HG02678 (cell line): ENCODE measurements around the gene HECTD1.

Experiments
- ATAC-seq: cut with Tn5 transposase; IDR thresholded peaks from one replicate; pipeline ENCODE4 v1.9.1; 2021; ENCODE audit warnings: mild to moderate bottlenecking, moderate library complexity; ENCODE audit not compliant: unreplicated experiment

The HECTD1 gene

GRCh38 chr14:31161274-31161673 is 46.3 kb downstream of the HECTD1 start:
- ATAC-seq, result no peak

- no peak for ATAC-seq
Observed at GRCh38 chr14:31159682-31160296, 47.8 kb downstream of the HECTD1 start.

GRCh38 chr14:31154956-31155355 is 52.6 kb downstream of the HECTD1 start:
- no peak for ATAC-seq

- no peak for ATAC-seq
Observed at GRCh38 chr14:31142455-31143087, 65.0 kb downstream of the HECTD1 start.

GRCh38 chr14:31139301-31139847 is 68.2 kb downstream of the HECTD1 start:
- no peak for ATAC-seq

DNA sequence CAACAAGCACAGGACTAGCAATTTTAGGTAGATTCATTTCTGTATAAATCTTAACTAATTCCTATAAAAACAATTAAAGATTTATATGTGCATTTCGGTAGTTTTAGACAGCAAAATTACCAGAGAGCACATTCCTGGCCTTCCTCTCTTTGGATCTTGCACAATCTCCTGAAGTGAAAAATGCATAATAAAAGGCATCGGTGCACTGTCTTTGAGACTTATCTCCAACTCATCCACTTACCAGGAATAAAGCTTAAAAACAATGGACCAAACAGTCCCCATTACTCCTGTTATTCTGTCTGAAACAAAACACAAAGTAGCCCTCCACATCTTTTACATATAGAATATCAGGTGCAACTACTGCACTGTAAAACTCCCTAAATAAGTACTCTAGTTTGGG is 69.3 kb downstream of the HECTD1 start:
- no peak for ATAC-seq

- ATAC-seq, result no peak
Observed at GRCh38 chr14:31137214-31137889, 70.2 kb downstream of the HECTD1 start.

- no peak for ATAC-seq
Observed at GRCh38 chr14:31133133-31133532, 74.5 kb downstream of the HECTD1 start.

DNA sequence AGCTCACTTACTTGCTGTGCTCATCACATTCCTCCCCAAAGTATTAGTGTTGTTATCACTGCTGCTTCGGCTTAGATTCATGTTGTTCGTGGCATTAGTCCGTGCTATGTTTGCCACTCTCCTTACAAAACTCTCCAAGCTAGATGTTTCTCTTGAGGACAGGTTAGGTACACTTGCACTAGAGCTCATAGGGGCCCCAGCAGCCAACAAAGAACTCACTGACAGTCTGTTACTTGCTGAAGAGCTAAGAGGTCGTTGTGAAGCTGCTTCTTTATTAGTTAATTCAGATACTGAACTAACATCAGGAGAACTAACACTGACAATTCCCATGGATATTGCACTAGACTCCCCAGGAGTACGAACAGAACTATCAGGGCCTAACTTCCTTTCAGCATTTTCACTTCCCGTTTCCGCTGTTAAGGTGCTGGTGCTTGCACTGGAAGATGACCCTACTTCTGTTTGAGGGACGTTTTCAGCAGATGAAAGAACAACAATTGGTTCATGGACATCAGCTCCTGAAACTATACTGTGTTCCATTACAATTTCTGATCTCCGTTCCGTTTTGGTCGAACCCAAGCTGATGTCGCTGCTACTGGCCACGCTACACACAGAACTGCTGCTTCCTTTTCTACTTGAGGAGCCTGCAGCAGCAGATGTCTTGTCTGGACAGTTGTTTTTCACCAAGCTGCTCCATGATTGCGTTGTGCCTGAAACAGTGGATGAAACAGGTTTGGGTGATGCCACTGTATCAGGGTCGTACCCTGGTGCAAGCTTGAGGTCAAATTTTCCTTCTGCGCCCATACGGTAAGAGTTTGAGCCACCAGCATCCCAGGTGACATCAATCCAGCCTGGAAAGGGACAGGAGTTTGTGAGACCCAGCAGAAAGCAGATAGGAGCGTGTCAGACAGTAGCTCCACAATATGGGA is 78.7 kb downstream of the HECTD1 start:
- no peak for ATAC-seq

DNA sequence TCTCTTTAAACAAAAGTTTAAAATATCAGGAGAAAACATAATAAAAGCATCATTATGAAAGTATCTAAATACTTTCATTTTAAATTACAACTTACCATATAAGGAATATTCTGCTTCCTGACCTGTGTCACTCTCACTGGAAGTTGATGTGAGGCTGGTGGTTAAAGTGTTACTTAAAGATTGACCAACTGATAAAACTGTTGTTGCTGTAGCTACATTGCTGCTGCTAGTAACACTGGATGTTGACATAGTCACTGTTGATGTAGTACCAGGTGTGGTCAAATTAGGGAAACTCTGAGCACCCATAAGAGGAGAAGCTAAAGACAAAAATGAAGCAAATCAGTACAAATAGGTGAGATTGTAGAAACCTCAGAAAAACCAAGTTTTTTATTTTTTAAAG is 79.9 kb downstream of the HECTD1 start:
- ATAC-seq, result peak; percentile 66

DNA sequence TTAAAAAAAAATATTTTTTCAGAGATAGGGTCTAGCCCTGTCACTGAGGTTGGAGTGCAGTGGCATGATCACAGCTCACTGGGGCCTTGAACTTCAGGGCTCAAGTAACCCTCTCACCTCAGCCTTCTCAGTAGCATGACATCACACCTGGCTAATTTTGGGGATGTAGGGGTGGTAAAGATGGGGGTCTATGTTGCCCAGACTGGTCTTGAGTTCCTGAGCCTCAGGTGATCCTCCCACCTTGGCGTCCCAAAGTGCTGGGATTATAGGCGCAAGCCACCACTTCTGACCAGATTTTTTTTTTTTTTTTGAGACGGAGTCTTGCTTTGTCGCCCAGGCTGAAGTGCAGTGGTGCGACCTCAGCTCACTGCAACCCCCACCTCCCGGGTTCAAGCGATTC is 80.9 kb downstream of the HECTD1 start:
- no peak for ATAC-seq

GRCh38 chr14:31125231-31125630 is 82.4 kb downstream of the HECTD1 start:
- no peak for ATAC-seq

GRCh38 chr14:31124197-31124596 is 83.4 kb downstream of the HECTD1 start:
- no peak for ATAC-seq

GRCh38 chr14:31122921-31123320 is 84.7 kb downstream of the HECTD1 start:
- ATAC-seq, result no peak

GRCh38 chr14:31122098-31122611 is 85.4 kb downstream of the HECTD1 start:
- no peak for ATAC-seq

DNA sequence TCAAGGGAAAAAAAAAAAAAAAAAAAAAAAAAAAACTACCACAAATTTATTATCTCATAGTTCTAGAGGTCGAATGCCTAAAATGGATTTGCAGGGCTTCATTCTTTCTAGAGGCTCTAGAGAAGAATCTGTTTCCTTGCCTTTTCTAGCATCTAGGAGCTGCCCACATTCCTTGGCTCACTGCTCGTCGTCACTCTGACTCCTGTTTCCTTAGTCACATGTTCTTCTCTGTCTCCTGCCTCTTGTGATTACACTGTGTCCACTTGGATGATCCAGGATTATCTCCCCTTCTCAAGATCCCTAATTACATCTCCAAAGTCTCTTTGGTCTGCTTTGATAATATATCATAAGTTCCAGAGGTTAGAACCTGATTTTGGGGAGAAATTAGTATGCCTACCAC is 88.7 kb downstream of the HECTD1 start:
- no peak for ATAC-seq

- ATAC-seq, result no peak
Observed at GRCh38 chr14:31113794-31114193, 93.8 kb downstream of the HECTD1 start.

GRCh38 chr14:31110872-31111271 is 96.7 kb downstream of the HECTD1 start:
- no peak for ATAC-seq

DNA sequence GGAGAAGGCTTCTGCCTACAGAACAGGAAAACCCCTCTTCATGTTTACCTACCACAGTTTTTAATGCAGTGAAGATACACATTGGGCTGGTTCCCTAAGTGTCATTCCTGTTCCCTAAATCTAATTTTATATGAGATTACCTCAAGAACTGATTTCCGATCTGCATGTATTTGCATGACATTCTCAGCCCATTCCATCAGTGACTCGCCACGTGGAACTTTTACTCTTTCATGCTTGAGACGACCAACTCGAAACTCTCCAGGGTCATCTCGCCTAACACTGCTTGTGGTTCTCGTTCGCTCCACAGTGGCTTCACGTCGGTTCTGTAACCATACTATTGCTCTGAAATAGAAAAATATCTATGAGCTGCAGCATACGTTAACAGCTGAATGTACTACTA is 98.3 kb downstream of the HECTD1 start:
- ATAC-seq, result no peak

- ATAC-seq, result no peak
Observed at GRCh38 chr14:31106768-31107167, 100.8 kb downstream of the HECTD1 start.

DNA sequence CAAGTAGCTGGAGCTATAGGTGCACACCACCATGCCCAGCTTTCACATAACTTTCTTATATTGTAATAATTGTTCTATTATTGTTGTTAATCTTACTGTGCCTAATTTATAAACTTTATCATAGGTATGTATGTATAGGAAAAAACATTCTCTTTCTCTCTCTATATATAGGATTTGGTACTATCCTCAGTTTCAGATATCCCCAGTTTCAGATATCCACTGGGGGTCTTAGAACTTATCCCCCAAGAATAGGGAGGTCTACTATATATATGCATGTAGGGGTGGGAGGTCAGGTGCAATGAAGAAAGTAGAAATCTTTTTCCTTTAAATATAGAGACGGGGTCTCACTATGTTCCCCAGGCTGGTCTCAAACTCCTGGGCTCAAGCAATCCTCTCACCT is 110.5 kb downstream of the HECTD1 start:
- no peak for ATAC-seq
